Adrenal gland (tissue), 12 donors: ENCODE results near the gene RALGAPA2. TPM values are rescaled to one million over a fixed set of nuclear protein-coding genes. Genes with fewer than 3 reads are reported as not detected.

Experiments
- DNase-seq, 7 donors: peaks; one replicate each; pipeline ENCODE4 v3.0.0-alpha.2; 2019 to 2020
- H3K27ac ChIP-seq, 5 donors: fragments of 200-600 bp; sonication (generic) in 4 of 5; 1 replicate in 3 of 5; 2 replicates in 2 of 5; pipeline versions ENCODE4 v1.5.1 to v1.8.0; 2016 to 2020; ENCODE audit warnings: mild to moderate bottlenecking in 1 of 5
- H3K27me3 ChIP-seq: fragments of 200-600 bp; 2 replicates; pipeline ENCODE4 v1.8.0; 2021
- H3K36me3 ChIP-seq, 2 donors: fragments of 200-600 bp; replicated peaks in 1 of 2; 1 replicate in 1 of 2; 2 replicates in 1 of 2; pipeline versions ENCODE4 v1.5.1 to v1.8.0; 2018 to 2022
- H3K4me1 ChIP-seq, 2 donors: fragments of 200-600 bp; replicated peaks in 1 of 2; 1 replicate in 1 of 2; 2 replicates in 1 of 2; pipeline versions ENCODE4 v1.5.1 to v1.8.0; 2018 to 2021
- H3K4me3 ChIP-seq, 4 donors: fragments of 200-600 bp; sonication (generic) in 3 of 4; one replicate each; pipeline ENCODE4 v1.5.1; 2016 to 2018
- H3K9me3 ChIP-seq, 3 donors: fragments of 200-600 bp; sonication (generic) in 1 of 3; replicated peaks in 1 of 3; 1 replicate in 2 of 3; 2 replicates in 1 of 3; pipeline versions ENCODE4 v1.5.1 to v1.8.0; 2016 to 2021
- POLR2A ChIP-seq, 2 donors: fragments of 450-650 bp; IDR thresholded peaks; one replicate each; pipeline ENCODE4 v1.6.1; 2017; ENCODE audit warnings: antibody characterized with exemption in 2 of 2, mild to moderate bottlenecking in 2 of 2, moderate library complexity in 1 of 2
- WGBS, 4 donors: extraction: QIAGEN DNeasy Blood & Tissue Kit in 2 of 4; methylation state at CpG; one replicate each; pipeline versions ENCODE4 v1.1.5 to v1.1.7; 2013 to 2017; 5-methylcytosine and 5-hydroxymethylcytosine counted together
- intact Hi-C, 2 donors: fragments of 100-400 bp; cut with DNase I; formaldehyde crosslinking; loops; one replicate each; pipeline versions ENCODE4 v1.14.1 to v1.15.0; 2022 to 2023
- polyA plus RNA-seq, 3 donors: library from polyadenylated mRNA; stranded (reverse); fragments of 200-250 nt in 2 of 3; fragments of 350-450 nt in 1 of 3; fragmentation: Illumina TruSeq in 1 of 3; extraction: RNeasy Lipid Tissue Mini Kit (QIAGEN cat#74804) in 1 of 3; gene quantifications; one replicate each; pipeline ENCODE4 v1.2.3, GENCODE V29; 2013 to 2014
- total RNA-seq, 9 donors: library from RNA; depleted of rRNA in 4 of 9; stranded (reverse); fragments of >200 nt in 4 of 9; fragments of 120-200 nt in 1 of 9; fragmentation: NEBNext Ultra II Directional in 1 of 9; extraction: Animal tissue kit (Norgen Biotek cat#: 25700) in 1 of 9; gene quantifications; one replicate each; pipeline versions ENCODE4 v1.1.0 to v1.2.4, GENCODE V29; 2013 to 2023
- TF ChIP-seq, protein P1 (sequence below), 6 experiments: fragments of 450-650 bp in 4 of 6; fragments of 200-600 bp in 2 of 6; sonication (generic) in 1 of 6; IDR thresholded peaks; 1 replicate in 5 of 6; 2 replicates in 1 of 6; pipeline versions ENCODE4 v1.5.1 to v1.8.0; 2016 to 2021; ENCODE audit warnings: antibody characterized with exemption in 6 of 6, mild to moderate bottlenecking in 2 of 6, moderate library complexity in 1 of 6
- donor health status: healthy with polysubstance abuse.
- donor health status: Bipolar disorder and iron deficiency.
- donor health status: DM: yes; HTN: yes; CAD: no.
- donor health status: DM: no; HTN: no; CAD: no.
- donor health status: DM: no; HTN: no; CAD: no.
- donor health status: DM: yes; HTN: yes; CAD: no.

RALGAPA2 gene
- total and polyA plus RNA-seq, 12 donors = 3.7 to 39.6 (median 20.7) TPM

DNA sequence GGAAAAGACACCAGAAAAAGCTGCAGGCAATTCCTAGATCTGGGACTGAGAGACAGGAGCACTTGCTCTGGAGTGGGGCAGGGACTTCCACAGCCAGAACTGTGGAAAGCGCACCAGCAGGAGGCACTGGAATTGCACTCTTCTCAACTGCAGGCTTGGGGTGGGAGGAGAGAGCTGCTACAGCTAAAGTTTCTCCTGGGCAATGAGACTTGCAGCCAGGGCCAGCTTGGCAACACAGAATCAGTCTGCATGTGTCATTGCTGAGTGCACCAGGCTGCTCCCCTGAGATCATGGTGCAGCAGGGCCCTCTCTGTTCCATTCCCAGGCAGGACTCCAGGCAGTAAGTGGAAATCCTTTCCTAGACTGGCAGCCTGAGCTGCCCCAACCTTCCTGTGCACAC is 198.7 kb downstream of the RALGAPA2 start:
- peaks cover 0 to 5% of the 10 kb centered on the region in 2 donors for H3K36me3 ChIP-seq
- WGBS, 4 donors = 95 to 100% (median 100%) methylated on average over 1 of the region's 1 CpG

DNA sequence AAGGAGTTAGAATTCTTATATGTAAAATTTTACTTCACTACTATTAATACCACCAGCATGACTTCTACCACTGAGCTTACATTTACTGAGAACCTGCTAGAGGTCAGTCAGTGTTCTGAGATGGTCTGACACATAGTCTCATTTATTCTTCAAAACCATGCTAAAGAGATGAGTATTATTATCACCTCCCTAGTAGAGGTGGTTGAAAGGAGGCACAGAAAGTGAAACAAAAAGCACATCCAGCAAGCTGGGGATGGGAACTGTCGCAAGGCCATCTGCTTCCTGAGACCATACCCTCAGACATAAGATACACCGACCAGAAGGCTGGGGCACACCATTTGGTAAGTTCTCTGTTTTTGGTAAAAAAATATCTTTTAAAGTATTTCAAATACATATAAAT is 206.9 kb downstream of the RALGAPA2 start:
- no peaks in the 10 kb centered on the region for H3K36me3 ChIP-seq
- intact Hi-C loops = no loop called here
- TF ChIP-seq, protein P1, sequence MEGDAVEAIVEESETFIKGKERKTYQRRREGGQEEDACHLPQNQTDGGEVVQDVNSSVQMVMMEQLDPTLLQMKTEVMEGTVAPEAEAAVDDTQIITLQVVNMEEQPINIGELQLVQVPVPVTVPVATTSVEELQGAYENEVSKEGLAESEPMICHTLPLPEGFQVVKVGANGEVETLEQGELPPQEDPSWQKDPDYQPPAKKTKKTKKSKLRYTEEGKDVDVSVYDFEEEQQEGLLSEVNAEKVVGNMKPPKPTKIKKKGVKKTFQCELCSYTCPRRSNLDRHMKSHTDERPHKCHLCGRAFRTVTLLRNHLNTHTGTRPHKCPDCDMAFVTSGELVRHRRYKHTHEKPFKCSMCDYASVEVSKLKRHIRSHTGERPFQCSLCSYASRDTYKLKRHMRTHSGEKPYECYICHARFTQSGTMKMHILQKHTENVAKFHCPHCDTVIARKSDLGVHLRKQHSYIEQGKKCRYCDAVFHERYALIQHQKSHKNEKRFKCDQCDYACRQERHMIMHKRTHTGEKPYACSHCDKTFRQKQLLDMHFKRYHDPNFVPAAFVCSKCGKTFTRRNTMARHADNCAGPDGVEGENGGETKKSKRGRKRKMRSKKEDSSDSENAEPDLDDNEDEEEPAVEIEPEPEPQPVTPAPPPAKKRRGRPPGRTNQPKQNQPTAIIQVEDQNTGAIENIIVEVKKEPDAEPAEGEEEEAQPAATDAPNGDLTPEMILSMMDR (IDR thresholded peaks at IDR 0.05) = no peak
- TF ChIP-seq POLR2A (IDR thresholded peaks at IDR 0.05) = no peak
- no peak for DNase-seq
- H3K4me1 ChIP-seq = no peaks in the 10 kb centered on the region
- no peak overlapping the region for H3K4me3 ChIP-seq
- H3K27ac ChIP-seq = no peak overlapping the region
- H3K27me3 ChIP-seq = no peaks in the 10 kb centered on the region
- WGBS, 4 donors = 82 to 93% (median 85%) methylated on average over 2 of the region's 2 CpGs
- no peaks in the 10 kb centered on the region for H3K9me3 ChIP-seq

More for the DNA sequence above, 198.7 kb downstream of the RALGAPA2 start:
- Histone ChIP-seq H3K27ac (no peak overlapping the region), H3K4me1 (no peaks in the 10 kb centered on the region), H3K9me3 (peaks cover 0 to 4% (median 0%) of the 10 kb centered on the region in 3 donors), H3K27me3 (no peaks in the 10 kb centered on the region), H3K4me3 (no peak overlapping the region)
- no peak for TF ChIP-seq POLR2A (IDR thresholded peaks at IDR 0.05)
- TF ChIP-seq, protein P1 (IDR thresholded peaks at IDR 0.05) = no peak
- intact Hi-C loops = no loop called here
- no peak for DNase-seq

DNA sequence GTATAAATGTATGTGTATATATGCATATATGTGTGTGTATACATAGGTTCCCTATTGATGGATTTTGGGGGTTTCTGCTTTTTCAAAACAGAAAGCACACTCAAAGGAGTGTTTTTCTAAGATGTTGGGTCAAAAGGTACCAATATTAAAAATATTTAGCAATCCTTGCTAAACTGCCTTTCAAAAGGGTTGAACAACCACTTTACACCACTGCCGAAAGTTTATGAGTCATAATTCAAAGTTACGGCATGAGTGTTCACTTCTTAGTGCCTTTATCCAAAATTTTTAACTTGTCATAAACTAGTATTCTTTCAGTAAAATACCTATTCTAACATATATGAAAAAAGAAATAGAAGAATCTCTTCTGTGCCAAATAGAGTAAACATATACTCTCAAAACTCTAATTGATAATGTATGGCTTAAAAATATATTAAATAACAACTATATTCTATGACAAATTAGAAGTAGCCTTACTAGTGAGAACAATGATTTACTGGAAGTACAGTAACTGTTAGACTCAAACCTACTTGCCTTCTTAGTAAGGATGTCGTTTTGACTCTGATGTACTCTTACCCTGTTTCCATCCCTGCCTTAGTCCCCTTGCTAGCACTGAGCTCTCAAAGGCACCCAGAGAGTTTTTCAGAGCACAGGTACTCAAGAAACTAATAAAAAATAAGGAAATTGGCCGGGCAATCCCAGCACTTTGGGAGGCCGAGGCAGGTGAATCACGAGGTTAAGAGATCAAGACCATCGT is 208.5 kb downstream of the RALGAPA2 start:
- no peak for DNase-seq
- H3K4me1 ChIP-seq = no peaks in the 10 kb centered on the region
- no peaks in the 10 kb centered on the region for H3K36me3 ChIP-seq
- WGBS, 4 donors = 92 to 97% (median 96%) methylated on average over 7 of the region's 7 CpGs
- H3K27ac ChIP-seq = no peak overlapping the region
- no peaks in the 10 kb centered on the region for H3K27me3 ChIP-seq
- intact Hi-C loops = no loop called here
- TF ChIP-seq, protein P1 (IDR thresholded peaks at IDR 0.05) = no peak
- TF ChIP-seq POLR2A (IDR thresholded peaks at IDR 0.05) = no peak
- H3K9me3 ChIP-seq = no peaks in the 10 kb centered on the region
- no peak overlapping the region for H3K4me3 ChIP-seq

DNA sequence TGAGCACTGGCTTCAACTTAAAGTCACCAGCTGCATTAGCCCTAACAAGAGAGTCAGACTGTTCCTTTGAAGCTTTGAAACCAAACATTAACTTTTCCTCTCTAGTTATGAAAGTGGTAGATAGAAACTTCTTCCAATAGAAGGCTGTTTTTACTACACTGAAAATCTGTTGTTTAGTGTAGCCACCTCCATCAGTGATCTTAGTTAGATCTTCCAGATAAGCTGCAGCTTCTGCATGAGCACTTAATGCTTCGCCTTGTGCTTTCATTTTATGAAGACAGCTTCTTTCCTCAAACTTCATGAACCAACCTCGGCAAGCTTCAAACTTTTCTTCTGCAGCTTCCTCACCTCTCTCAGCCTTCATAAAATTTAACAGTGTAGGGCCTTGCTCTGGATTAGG is 211.3 kb downstream of the RALGAPA2 start:
- Histone ChIP-seq H3K27me3 (no peaks in the 10 kb centered on the region), H3K9me3 (no peaks in the 10 kb centered on the region), H3K36me3 (no peaks in the 10 kb centered on the region), H3K4me1 (no peaks in the 10 kb centered on the region), H3K4me3 (no peak overlapping the region), H3K27ac (no peak overlapping the region)
- DNase-seq = no peak
- intact Hi-C loops = no loop called here
- TF ChIP-seq, protein P1 (IDR thresholded peaks at IDR 0.05) = no peak
- TF ChIP-seq POLR2A (IDR thresholded peaks at IDR 0.05) = no peak
- WGBS, 4 donors = 94 to 98% (median 96%) methylated on average over 2 of the region's 2 CpGs
